ENCODE measurements around the gene NOPCHAP1.
A peak's percentile ranks its signal among the peaks of the same experiment; 100 is the strongest.
"Not testable (repeated sequence)": the region's sequence is repeated elsewhere in the genome, so short reads cannot be mapped to it uniquely, and the experiment has no call there.

Gene NOPCHAP1, protein sequence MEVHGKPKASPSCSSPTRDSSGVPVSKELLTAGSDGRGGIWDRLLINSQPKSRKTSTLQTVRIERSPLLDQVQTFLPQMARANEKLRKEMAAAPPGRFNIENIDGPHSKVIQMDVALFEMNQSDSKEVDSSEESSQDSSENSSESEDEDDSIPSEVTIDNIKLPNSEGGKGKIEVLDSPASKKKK

DNA sequence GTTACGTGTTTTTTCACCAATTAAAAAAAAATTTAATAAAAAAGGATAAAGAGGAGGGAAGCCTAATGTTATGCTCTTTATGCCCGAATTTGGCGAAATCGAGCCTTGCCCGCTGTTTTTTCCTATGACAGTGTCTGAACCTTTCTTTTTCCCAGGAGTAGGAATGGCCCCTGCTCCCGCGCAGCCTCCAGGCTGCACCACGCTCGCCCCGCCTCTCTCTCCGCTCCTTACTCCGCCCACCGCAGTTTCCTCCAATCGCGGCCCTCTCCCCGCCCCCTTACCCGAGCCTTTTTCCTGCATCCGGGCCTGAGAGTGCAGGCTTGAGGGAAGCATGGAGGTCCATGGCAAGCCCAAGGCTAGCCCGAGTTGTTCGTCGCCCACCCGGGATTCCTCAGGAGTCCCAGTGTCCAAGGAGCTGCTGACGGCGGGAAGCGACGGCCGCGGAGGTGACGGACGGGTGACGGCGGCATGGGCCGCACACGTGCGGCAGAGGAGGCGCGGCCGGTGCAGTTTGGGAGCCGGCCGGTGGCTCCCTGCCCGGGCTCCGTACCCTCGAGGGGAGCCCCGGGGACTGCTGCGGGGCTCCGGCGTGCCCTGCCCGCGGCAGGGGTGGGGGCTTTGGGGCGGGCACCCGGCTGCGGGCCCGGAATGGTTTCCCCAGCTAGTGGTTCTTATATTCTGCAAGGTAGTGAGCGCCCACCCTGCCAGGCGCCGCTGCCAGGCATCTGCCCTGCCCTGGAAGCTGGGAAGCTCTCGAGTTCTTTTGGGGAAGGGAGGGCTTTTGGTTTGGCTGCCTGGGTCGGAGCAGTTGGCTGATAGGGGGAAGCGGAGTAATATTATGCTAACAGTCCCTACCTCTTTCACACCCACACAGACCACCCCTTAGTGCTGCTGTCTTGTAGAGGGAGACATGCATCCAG, at the start of gene NOPCHAP1:
Gene NOPCHAP1, plus strand, starts transcription at position 295 of the 920 bp plus-strand sequence. Its CDS starts 37 bp downstream, at position 332.
- peak; percentile 81 to 88 for DNase-seq

- no peak for DNase-seq
Measured at GRCh38 chr12:104938371-104938770, 47.7 kb upstream of the NOPCHAP1 start.

- no peak for DNase-seq
Measured at GRCh38 chr12:104939089-104939488, 47.0 kb upstream of the NOPCHAP1 start.

- no peak for DNase-seq
Measured at GRCh38 chr12:104941454-104941853, 44.7 kb upstream of the NOPCHAP1 start.

- no peak for DNase-seq
Measured at GRCh38 chr12:104942075-104942474, 44.0 kb upstream of the NOPCHAP1 start.

GRCh38 chr12:104943401-104943800, 42.7 kb upstream of the NOPCHAP1 start:
- not testable (repeated sequence) for DNase-seq

GRCh38 chr12:104944252-104944651, 41.9 kb upstream of the NOPCHAP1 start:
- no peak for DNase-seq

DNA sequence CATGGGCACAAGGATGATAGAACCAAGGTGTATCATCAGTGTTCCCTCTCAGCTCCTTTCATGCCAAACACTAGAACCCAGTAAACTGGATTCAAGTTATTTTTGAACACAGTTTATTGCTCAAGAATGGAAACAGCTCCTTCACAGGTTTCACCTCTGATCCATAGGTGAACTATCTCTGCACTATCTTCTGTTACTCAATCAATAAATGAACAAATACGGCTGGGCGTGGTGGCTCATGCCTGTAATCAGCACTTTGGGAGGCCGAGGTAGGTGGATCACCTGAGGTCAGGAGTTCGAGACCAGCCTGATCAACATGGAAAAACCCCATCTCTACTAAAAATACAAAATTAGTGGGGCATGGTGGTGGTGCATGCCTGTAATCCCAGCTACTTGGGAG, 37.4 kb upstream of the NOPCHAP1 start:
- not testable (repeated sequence) for DNase-seq

DNA sequence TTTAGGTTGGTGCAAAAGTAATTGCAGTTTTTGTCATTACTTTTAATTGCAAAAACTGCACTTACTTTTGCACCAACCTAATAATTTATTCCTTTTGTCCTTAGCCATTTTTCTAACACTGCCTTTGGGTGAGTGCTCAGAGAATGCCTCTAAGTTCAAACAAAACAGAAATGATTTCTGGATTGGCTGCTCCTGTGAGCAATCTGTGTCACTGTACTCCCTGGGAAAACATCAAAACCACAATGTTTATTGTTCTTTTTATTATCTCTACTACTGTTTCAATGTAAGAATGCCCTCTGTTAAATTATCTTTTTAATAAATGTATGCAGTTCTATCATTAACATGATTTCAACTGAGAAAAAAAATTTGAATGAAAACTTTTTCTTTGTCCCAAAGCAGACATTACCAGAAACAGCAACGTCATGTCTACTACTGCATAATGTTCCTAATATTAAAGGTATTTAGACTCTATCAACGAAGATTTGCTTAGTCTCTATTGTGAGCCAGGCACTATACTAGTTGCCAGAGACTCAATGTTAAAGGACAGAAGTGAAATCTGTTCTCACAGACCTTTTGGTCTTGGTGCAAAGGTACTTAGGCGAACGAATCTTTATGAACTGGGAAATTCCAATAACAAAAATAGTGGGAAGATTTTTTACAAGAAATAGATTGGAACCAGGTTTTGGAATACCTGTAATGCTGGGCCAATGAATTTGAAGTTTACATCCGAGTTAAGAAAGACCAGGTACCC, 34.2 kb upstream of the NOPCHAP1 start:
- DNase-seq: no peak

DNA sequence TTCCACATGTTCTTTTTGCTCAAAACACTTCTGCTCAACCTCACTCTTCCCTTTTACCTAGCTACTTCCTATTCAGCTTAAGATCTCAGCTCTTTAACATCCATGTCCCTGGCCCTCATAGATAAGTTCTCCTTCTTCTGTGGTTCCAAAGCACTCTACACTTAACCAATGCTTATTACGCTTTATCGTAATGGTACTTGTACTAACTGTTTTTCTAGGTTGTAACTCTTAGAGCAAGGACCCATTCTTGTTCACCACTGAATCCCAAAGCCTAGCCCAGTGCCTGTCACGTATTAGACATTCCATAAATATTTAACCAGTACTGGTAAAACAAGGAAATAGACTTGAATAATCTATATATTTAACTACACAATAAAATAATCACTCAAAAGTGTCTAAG, 33.3 kb upstream of the NOPCHAP1 start:
- DNase-seq: no peak

- no peak for DNase-seq
Measured at GRCh38 chr12:104953323-104953722, 32.8 kb upstream of the NOPCHAP1 start.

- no peak for DNase-seq
Measured at GRCh38 chr12:104955703-104956102, 30.4 kb upstream of the NOPCHAP1 start.

DNA sequence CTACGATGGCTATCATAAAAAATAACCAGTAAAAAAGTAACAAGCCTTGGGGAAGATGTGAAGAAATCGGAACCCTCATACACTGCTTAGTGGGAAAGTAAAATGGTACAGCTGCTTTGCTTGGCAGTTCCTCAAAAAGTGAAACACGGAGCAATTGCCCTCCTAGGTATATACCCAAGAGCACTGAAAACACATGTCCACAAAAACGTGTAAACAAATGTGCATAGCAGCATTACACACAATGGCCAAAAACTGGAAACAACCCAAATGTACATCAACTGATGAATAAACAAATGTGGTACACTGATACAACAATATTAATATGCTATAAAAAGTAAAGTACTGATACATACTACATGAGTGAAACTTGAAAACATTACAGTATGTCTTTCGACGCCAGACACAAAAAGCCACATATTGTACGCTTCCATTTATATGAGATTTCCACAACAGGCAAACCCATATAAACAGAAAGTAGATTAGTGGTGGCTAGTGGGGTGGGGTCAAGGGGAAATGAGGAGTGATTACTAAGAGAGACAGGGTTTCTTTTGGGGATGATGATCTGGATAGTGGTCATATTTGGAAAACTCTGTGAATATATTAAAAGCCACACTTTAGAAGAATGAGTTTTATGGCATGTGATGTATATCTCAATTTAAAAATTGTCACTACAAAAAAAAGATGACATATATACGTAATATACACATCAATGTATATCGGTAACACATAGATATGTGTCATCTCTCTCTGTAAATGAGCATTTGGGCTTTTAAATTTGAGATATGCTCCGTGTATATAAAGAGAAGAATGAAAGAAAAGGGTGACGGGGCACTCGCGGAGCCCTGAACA, 29.0 kb upstream of the NOPCHAP1 start:
- no peak for DNase-seq

GRCh38 chr12:104957719-104958000, 28.5 kb upstream of the NOPCHAP1 start:
- DNase-seq: peak; percentile 21 to 33

- DNase-seq: peak; percentile 82 to 87
Measured at GRCh38 chr12:104958001-104958804, 27.9 kb upstream of the NOPCHAP1 start, which contains the start of gene SLC41A2. TSS of gene SLC41A2 (minus strand) at chr12:104958290. CDS start at chr12:104928527, 29,763 bp downstream.

DNA sequence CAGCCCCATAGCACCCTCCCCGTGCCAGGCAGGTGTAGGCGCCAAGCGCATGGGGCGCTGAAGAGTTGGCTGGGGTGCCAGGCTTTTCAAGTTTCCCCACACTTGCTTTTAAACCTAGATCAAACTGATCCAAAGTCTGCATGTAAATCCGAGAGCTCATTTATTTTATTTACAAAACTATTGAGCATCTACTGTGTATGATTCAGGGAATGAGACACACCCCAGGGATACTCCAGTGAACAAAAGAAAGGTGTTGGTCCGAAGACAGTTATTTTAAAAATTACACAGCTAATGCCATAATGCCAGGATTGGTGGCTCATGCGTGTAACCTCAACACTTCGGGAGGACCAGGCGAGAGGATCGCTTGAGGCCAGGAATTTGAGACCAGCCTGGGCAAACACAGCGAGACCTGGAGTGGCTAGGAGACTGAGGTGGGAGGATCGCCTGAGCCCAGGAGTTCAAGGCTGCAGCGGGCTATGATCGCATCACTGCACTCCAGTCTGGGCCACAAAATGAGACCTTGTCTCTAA, 27.2 kb upstream of the NOPCHAP1 start:
- DNase-seq: no peak

DNA sequence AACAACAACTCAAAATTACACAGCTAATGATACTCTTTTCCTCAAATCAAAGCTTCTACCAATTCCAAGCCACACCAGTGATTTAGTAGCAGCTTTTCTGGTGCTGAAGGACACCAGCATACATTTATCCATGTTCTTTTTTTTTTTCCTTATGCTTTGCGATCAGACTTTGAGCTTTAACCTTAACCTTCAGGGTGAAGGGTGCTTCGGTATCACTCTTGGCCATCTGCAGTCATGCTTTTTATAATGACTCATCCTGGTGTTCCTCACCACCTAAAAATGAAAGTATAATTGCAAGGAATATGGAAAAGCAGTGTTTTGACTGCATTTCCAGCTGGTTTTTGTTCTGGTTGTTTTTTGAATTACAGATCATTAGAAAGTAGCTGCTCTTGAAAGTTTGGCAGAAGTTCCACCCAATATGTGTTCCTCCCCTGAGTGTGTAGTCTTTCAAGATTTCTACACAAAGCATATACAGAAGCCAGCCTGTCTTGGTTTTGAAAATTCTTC, 26.7 kb upstream of the NOPCHAP1 start:
- DNase-seq: no peak

GRCh38 chr12:104960464-104960863, 25.7 kb upstream of the NOPCHAP1 start:
- no peak for DNase-seq

DNA sequence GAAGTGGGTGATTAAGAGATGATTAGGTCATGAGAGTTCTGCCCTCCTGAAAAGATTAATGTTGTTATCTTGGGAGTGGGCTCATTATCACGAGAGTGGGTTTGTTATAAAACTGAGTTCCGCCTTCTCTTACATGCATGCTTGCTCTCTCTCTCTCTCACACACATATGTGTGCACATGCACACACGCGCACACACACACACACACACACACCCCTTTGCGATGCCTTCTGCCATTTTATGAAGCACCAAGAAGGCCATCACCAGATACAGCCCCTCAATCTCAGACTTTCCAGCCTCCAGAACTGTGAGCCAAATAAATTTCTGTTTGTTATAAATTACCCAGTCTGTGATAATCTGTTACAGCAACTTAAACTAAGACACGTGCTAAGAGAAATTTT, 22.4 kb upstream of the NOPCHAP1 start:
- no peak for DNase-seq

GRCh38 chr12:104964167-104964855, 21.8 kb upstream of the NOPCHAP1 start:
- DNase-seq: no peak

DNA sequence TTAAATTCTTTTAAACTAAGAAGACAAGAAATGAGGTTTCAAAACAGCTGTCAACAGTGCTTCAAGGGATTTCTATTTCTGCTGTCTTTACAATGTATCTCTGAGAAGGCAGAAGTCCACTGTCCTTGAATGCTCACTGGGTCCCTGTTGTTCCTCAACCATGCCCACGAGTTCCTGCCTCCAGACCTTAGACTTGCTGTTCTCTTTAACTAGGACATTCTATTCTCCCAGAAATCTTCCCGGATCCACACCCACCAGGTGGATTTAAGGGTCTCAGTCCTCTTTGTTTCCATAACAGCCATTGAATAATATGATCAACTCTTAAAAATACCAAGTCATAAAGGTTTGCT, 21.3 kb upstream of the NOPCHAP1 start:
- no peak for DNase-seq

Measured in activated CD4-positive, alpha-beta T cell treated with anti-CD3 and anti-CD28 coated beads for 4 hours (primary cell).